Keratinocyte (primary cell): ENCODE results near the gene TMEM233. TPM values are rescaled to one million over a fixed set of nuclear protein-coding genes. Genes with fewer than 3 reads are reported as not detected.

Experiments
- DNase-seq: peaks from one replicate; pipeline ENCODE4 v3.0.0-alpha.2; 2011; ENCODE audit warnings: low read depth, missing footprints, low spot score
- FAIRE-seq: peaks from 2 replicates; lab custom pipeline; 2011; peaks lifted over from hg19 to GRCh38; lab: Jason Lieb, UNC
- H2AFZ ChIP-seq: 2 replicates; pipeline ENCODE4 v1.6.0; 2012; ENCODE audit warnings: low read length, control low read depth, inconsistent platforms; ENCODE audit not compliant: control insufficient read depth
- H3K27ac ChIP-seq: 2 replicates; pipeline ENCODE4 v1.5.1; 2011; ENCODE audit warnings: low read length; ENCODE audit not compliant: control insufficient read depth, insufficient read depth
- H3K27me3 ChIP-seq: 3 replicates; pipeline ENCODE4 v1.6.0; 2011; ENCODE audit warnings: low read length; ENCODE audit not compliant: control insufficient read depth, insufficient read depth; ENCODE audit errors: extremely low read depth
- H3K36me3 ChIP-seq, 2 experiments: 2 replicates in 1 of 2; 3 replicates in 1 of 2; pipeline ENCODE4 v1.5.1; 2011; ENCODE audit warnings: low read length in 2 of 2, mild to moderate bottlenecking in 1 of 2; ENCODE audit not compliant: control insufficient read depth in 2 of 2, insufficient read depth in 2 of 2; ENCODE audit errors: extremely low read depth in 1 of 2
- H3K4me1 ChIP-seq: 3 replicates; pipeline ENCODE4 v1.5.1; 2011; ENCODE audit warnings: low read length; ENCODE audit not compliant: control insufficient read depth, insufficient read depth; ENCODE audit errors: extremely low read depth
- H3K4me2 ChIP-seq: 3 replicates; pipeline ENCODE4 v1.6.0; 2011; ENCODE audit warnings: low read depth, low read length; ENCODE audit not compliant: control insufficient read depth, insufficient read depth; ENCODE audit errors: extremely low read depth
- H3K4me3 ChIP-seq, 3 experiments: fragments of 200-600 bp in 1 of 3; sonication (generic) in 1 of 3; 2 replicates in 2 of 3; 3 replicates in 1 of 3; pipeline ENCODE4 v1.5.1; 2011 to 2016; ENCODE audit warnings: low read length in 3 of 3, mild to moderate bottlenecking in 3 of 3, control low read depth in 2 of 3, inconsistent platforms in 1 of 3, low read depth in 1 of 3, mixed read lengths in 1 of 3, mixed run types in 1 of 3, moderate library complexity in 1 of 3; ENCODE audit not compliant: control insufficient read depth in 2 of 3, insufficient read depth in 2 of 3; ENCODE audit errors: extremely low read depth in 1 of 3
- H3K79me2 ChIP-seq: 2 replicates; pipeline ENCODE4 v1.6.0; 2012; ENCODE audit warnings: low read length; ENCODE audit not compliant: control insufficient read depth, insufficient read depth
- H3K9ac ChIP-seq: 3 replicates; pipeline ENCODE4 v1.6.0; 2011; ENCODE audit warnings: low read length; ENCODE audit not compliant: control insufficient read depth, insufficient read depth; ENCODE audit errors: extremely low read depth
- H3K9me1 ChIP-seq: 3 replicates; pipeline ENCODE4 v1.6.0; 2011; ENCODE audit warnings: low read length; ENCODE audit not compliant: control insufficient read depth, insufficient read depth; ENCODE audit errors: extremely low read depth
- H3K9me3 ChIP-seq: 2 replicates; pipeline ENCODE4 v1.5.1; 2012; ENCODE audit warnings: low read depth, low read length; ENCODE audit not compliant: control insufficient read depth
- H4K20me1 ChIP-seq: 3 replicates; pipeline ENCODE4 v1.6.0; 2011; ENCODE audit warnings: low read length; ENCODE audit not compliant: control insufficient read depth, insufficient read depth; ENCODE audit errors: extremely low read depth
- EZH2 ChIP-seq: IDR thresholded peaks from one replicate; pipeline ENCODE4 v1.6.1; 2012; ENCODE audit warnings: inconsistent platforms, mild to moderate bottlenecking, low read length, moderate library complexity
- dilution Hi-C: fragments of 300-500 bp; cut with MboI; formaldehyde crosslinking; loops from one replicate; pipeline ENCODE4 v1.7.0; 2020; ENCODE audit warnings: low sequenced_read_pairs; ENCODE audit not compliant: extremely low pct_ligation_motif_present
- polyA plus RNA-seq, 5 experiments: library from polyadenylated mRNA; depleted of rRNA in 3 of 5; stranded (reverse) in 3 of 5; stranded (forward) in 1 of 5; unstranded in 1 of 5; fragments of >200 nt; gene quantifications; 1 replicate in 1 of 5; 2 replicates in 3 of 5; 3 replicates in 1 of 5; pipeline versions ENCODE4 v1.2.1 to v1.2.3, GENCODE V29; 2011 to 2012; ENCODE audit warnings: missing spikeins in 2 of 5, low read depth in 1 of 5, low replicate concordance in 1 of 5
- TF ChIP-seq, protein P1 (sequence below), 3 experiments: IDR thresholded peaks in 1 of 3; conservative IDR thresholded peaks in 1 of 3; optimal IDR thresholded peaks in 1 of 3; 2 replicates in 2 of 3; 3 replicates in 1 of 3; pipeline versions ENCODE3 to v1.5.1; 2011; ENCODE audit warnings: low read length in 3 of 3, mild to moderate bottlenecking in 3 of 3, moderate library complexity in 2 of 3, control low read depth in 1 of 3, inconsistent platforms in 1 of 3; ENCODE audit not compliant: insufficient read depth in 2 of 3; ENCODE audit errors: extremely low read depth in 1 of 3

The TMEM233 gene
- polyA plus RNA-seq, 1 donor (not counting 4 experiments of a cell fraction or from before 2014, with no cell fraction given), result not detected

DNA sequence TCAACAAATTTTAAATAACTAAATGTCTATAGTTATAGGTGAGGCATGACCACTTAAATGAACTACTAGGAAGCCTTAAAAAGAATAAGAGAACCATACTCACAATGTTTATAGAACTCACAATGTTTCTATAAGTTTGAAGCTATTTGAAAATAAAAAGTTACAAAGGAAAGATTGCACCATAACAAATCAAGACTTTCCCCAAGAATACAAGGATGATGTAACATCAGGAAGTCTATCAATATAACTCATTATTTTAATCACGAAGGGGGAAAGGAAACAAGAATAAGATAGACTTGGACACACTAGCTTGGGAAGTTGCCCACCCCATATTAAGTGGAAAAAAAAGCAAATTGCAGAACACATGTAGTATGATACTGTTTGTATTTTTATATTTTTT lies 26.9 kb downstream of the TMEM233 start:
- Histone ChIP-seq H3K4me2 (no peak overlapping the region), H3K27ac (no peak overlapping the region), H3K9ac (no peak overlapping the region), H3K27me3 (no peaks in the 10 kb centered on the region), H2AFZ (no peak overlapping the region), H3K4me3 (no peak overlapping the region), H3K9me1 (no peaks in the 10 kb centered on the region), H3K9me3 (no peaks in the 10 kb centered on the region), H3K36me3 (no peaks in the 10 kb centered on the region), H3K79me2 (no peaks in the 10 kb centered on the region), H3K4me1 (no peaks in the 10 kb centered on the region), H4K20me1 (no peaks in the 10 kb centered on the region)
- TF ChIP-seq, protein P1, sequence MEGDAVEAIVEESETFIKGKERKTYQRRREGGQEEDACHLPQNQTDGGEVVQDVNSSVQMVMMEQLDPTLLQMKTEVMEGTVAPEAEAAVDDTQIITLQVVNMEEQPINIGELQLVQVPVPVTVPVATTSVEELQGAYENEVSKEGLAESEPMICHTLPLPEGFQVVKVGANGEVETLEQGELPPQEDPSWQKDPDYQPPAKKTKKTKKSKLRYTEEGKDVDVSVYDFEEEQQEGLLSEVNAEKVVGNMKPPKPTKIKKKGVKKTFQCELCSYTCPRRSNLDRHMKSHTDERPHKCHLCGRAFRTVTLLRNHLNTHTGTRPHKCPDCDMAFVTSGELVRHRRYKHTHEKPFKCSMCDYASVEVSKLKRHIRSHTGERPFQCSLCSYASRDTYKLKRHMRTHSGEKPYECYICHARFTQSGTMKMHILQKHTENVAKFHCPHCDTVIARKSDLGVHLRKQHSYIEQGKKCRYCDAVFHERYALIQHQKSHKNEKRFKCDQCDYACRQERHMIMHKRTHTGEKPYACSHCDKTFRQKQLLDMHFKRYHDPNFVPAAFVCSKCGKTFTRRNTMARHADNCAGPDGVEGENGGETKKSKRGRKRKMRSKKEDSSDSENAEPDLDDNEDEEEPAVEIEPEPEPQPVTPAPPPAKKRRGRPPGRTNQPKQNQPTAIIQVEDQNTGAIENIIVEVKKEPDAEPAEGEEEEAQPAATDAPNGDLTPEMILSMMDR (optimal IDR thresholded peaks at IDR 0.05 in 1 of 3, IDR thresholded peaks at IDR 0.05 in 1 of 3, conservative IDR thresholded peaks at IDR 0.05 in 1 of 3; ENCODE audit: extremely low read depth in 1 of 3, insufficient read depth in 2 of 3, low read length in 3 of 3), result no peak
- no peak for TF ChIP-seq EZH2
- no peak for DNase-seq
- dilution Hi-C loops, result no loop called here
- FAIRE-seq, result no peak

DNA sequence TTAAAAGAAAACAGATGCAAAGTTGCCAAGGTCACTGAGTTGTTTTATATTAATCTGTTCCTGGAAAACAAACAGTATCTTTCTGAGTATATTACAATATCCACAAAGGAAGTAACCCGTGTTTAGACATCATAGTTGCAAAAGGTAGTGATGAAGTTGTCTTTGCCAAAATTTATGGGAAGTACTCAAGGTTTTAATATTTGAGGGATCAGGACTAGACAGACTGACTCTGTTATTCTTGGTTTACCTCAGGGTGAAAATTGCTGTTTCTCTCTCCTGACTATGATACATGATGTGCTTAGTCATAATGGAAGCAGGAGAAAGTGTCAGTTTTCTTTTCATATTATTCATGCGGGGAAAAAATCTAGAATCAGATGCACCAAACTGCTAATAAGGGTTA lies 28.3 kb downstream of the TMEM233 start:
- DNase-seq, result no peak
- no peak for FAIRE-seq

More for the DNA sequence above, 28.3 kb downstream of the TMEM233 start:
- H3K27ac ChIP-seq, result no peak overlapping the region
- H3K4me1 ChIP-seq, result no peaks in the 10 kb centered on the region
- H3K79me2 ChIP-seq, result no peaks in the 10 kb centered on the region
- no peaks in the 10 kb centered on the region for H4K20me1 ChIP-seq
- dilution Hi-C loops, result no loop called here
- no peak overlapping the region for H2AFZ ChIP-seq
- H3K9ac ChIP-seq, result no peak overlapping the region
- no peaks in the 10 kb centered on the region for H3K27me3 ChIP-seq
- no peaks in the 10 kb centered on the region for H3K9me3 ChIP-seq
- H3K9me1 ChIP-seq, result no peaks in the 10 kb centered on the region
- no peak overlapping the region for H3K4me3 ChIP-seq
- no peak overlapping the region for H3K4me2 ChIP-seq
- no peak for TF ChIP-seq EZH2
- TF ChIP-seq, protein P1 (optimal IDR thresholded peaks at IDR 0.05 in 1 of 3, IDR thresholded peaks at IDR 0.05 in 1 of 3, conservative IDR thresholded peaks at IDR 0.05 in 1 of 3; ENCODE audit: extremely low read depth in 1 of 3, insufficient read depth in 2 of 3, low read length in 3 of 3), result no peak
- no peaks in the 10 kb centered on the region for H3K36me3 ChIP-seq
